ENCODE data around the gene ADARB2.
"Not testable (repeated sequence)": the region's sequence is repeated elsewhere in the genome, so short reads cannot be mapped to it uniquely, and the experiment has no call there.

ADARB2 gene

DNA sequence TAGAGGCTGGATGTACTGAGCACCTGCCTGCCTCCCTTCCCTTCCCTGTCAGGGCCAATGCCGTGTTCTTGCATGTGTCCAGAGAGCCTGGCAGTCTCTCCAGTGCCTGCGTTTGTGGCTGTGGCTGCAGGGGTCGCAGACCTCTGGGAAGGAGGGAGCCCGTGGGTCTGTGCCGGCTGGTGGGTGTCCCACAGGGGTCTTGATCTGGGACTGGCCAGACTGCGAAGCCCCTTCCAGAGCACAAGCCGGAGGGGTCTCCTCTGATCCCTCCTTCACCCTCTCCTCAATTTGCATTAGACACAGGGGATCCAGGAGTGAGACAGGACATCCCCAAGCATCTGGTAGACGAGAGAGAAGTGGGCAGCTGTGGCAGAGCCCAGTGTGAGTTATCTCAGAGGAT lies 199.2 kb downstream of the ADARB2 start:
- Histone ChIP-seq H3K9me3 (ENCODE audit: control insufficient read depth, insufficient read depth, low read depth, low read length) (no peaks in the 10 kb centered on the region), H3K4me3 (ENCODE audit: low read depth, low read length) (no peak overlapping the region), H3K36me3 (ENCODE audit: control insufficient read depth in 2 of 2, insufficient read depth in 1 of 2, low read length in 2 of 2) (no peaks in the 10 kb centered on the region), H3K27ac (ENCODE audit: extremely low read depth, low read depth, low read length) (no peak overlapping the region), H3K4me1 (ENCODE audit: control insufficient read depth, insufficient read depth, low read length) (no peaks in the 10 kb centered on the region)
- ChIA-PET CTCF (no interaction called here), POLR2A (no interaction called here)
- TF ChIP-seq ZNF426 (tag by site-specific recombination; IDR thresholded peaks at IDR 0.05) (no peak), ZNF174 (tag by site-specific recombination; IDR thresholded peaks at IDR 0.05) (no peak), HOXC10 (CRISPR knock-in tag; IDR thresholded peaks at IDR 0.05) (no peak), ZNF19 (tag by site-specific recombination; IDR thresholded peaks at IDR 0.05; ENCODE audit: low read depth) (no peak), ZNF548 (tag by site-specific recombination; IDR thresholded peaks at IDR 0.05) (no peak), ZNF600 (tag by site-specific recombination; IDR thresholded peaks at IDR 0.05) (no peak), ZNF626 (tag by site-specific recombination; IDR thresholded peaks at IDR 0.05) (no peak), KLF1 (tag by site-specific recombination; IDR thresholded peaks at IDR 0.05) (no peak), ZNF561 (tag by site-specific recombination; IDR thresholded peaks at IDR 0.05; ENCODE audit: borderline replicate concordance) (no peak), ZNF223 (tag by site-specific recombination; IDR thresholded peaks at IDR 0.05) (no peak), ZNF292 (tag by site-specific recombination; IDR thresholded peaks at IDR 0.05; ENCODE audit: borderline replicate concordance, low read depth) (no peak)
- TF ChIP-seq, protein P1, sequence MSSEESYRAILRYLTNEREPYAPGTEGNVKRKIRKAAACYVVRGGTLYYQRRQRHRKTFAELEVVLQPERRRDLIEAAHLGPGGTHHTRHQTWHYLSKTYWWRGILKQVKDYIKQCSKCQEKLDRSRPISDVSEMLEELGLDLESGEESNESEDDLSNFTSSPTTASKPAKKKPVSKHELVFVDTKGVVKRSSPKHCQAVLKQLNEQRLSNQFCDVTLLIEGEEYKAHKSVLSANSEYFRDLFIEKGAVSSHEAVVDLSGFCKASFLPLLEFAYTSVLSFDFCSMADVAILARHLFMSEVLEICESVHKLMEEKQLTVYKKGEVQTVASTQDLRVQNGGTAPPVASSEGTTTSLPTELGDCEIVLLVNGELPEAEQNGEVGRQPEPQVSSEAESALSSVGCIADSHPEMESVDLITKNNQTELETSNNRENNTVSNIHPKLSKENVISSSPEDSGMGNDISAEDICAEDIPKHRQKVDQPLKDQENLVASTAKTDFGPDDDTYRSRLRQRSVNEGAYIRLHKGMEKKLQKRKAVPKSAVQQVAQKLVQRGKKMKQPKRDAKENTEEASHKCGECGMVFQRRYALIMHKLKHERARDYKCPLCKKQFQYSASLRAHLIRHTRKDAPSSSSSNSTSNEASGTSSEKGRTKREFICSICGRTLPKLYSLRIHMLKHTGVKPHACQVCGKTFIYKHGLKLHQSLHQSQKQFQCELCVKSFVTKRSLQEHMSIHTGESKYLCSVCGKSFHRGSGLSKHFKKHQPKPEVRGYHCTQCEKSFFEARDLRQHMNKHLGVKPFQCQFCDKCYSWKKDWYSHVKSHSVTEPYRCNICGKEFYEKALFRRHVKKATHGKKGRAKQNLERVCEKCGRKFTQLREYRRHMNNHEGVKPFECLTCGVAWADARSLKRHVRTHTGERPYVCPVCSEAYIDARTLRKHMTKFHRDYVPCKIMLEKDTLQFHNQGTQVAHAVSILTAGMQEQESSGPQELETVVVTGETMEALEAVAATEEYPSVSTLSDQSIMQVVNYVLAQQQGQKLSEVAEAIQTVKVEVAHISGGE (tag by site-specific recombination; conservative IDR thresholded peaks at IDR 0.05; ENCODE audit: low read depth) = no peak
- TF ChIP-seq, protein P2, sequence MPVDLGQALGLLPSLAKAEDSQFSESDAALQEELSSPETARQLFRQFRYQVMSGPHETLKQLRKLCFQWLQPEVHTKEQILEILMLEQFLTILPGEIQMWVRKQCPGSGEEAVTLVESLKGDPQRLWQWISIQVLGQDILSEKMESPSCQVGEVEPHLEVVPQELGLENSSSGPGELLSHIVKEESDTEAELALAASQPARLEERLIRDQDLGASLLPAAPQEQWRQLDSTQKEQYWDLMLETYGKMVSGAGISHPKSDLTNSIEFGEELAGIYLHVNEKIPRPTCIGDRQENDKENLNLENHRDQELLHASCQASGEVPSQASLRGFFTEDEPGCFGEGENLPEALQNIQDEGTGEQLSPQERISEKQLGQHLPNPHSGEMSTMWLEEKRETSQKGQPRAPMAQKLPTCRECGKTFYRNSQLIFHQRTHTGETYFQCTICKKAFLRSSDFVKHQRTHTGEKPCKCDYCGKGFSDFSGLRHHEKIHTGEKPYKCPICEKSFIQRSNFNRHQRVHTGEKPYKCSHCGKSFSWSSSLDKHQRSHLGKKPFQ (tag by site-specific recombination; IDR thresholded peaks at IDR 0.05) = no peak
- TF ChIP-seq, protein P3, sequence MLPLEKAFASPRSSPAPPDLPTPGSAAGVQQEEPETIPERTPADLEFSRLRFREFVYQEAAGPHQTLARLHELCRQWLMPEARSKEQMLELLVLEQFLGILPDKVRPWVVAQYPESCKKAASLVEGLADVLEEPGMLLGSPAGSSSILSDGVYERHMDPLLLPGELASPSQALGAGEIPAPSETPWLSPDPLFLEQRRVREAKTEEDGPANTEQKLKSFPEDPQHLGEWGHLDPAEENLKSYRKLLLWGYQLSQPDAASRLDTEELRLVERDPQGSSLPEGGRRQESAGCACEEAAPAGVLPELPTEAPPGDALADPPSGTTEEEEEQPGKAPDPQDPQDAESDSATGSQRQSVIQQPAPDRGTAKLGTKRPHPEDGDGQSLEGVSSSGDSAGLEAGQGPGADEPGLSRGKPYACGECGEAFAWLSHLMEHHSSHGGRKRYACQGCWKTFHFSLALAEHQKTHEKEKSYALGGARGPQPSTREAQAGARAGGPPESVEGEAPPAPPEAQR (tag by site-specific recombination; IDR thresholded peaks at IDR 0.05) = no peak
- TF ChIP-seq, protein P4, sequence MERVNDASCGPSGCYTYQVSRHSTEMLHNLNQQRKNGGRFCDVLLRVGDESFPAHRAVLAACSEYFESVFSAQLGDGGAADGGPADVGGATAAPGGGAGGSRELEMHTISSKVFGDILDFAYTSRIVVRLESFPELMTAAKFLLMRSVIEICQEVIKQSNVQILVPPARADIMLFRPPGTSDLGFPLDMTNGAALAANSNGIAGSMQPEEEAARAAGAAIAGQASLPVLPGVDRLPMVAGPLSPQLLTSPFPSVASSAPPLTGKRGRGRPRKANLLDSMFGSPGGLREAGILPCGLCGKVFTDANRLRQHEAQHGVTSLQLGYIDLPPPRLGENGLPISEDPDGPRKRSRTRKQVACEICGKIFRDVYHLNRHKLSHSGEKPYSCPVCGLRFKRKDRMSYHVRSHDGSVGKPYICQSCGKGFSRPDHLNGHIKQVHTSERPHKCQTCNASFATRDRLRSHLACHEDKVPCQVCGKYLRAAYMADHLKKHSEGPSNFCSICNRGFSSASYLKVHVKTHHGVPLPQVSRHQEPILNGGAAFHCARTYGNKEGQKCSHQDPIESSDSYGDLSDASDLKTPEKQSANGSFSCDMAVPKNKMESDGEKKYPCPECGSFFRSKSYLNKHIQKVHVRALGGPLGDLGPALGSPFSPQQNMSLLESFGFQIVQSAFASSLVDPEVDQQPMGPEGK (tag by site-specific recombination; IDR thresholded peaks at IDR 0.05) = no peak

DNA sequence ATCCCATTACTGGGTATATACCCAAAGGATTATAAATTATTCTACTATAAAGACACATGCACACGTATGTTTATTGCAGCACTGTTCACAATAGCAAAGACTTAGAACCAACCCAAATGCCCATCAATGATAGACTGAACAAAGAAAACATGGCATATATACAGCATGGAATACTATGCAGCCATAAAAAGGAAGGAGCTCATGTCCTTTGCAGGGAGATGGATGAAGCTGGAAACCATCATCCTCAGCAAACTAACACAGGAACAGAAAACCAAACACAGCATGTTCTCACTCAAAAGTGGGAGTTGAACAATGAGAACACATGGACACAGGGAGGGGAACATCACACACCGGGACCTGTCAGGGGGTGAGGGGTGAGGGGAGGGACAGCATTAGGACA lies 199.9 kb downstream of the ADARB2 start:
- H3K36me3 ChIP-seq (ENCODE audit: control insufficient read depth in 2 of 2, insufficient read depth in 1 of 2, low read length in 2 of 2); H3K4me1 ChIP-seq (ENCODE audit: control insufficient read depth, insufficient read depth, low read length); H3K9me3 ChIP-seq (ENCODE audit: control insufficient read depth, insufficient read depth, low read depth, low read length); CTCF ChIA-PET; POLR2A ChIA-PET; H3K4me3 ChIP-seq (ENCODE audit: low read depth, low read length); H3K27ac ChIP-seq (ENCODE audit: extremely low read depth, low read depth, low read length): not testable (repeated sequence)
- peak; percentile 88 for TF ChIP-seq ZNF146 (tag by site-specific recombination; IDR thresholded peaks at IDR 0.05)
